ENCODE results near the gene SIPA1L3.

SIPA1L3 gene

DNA sequence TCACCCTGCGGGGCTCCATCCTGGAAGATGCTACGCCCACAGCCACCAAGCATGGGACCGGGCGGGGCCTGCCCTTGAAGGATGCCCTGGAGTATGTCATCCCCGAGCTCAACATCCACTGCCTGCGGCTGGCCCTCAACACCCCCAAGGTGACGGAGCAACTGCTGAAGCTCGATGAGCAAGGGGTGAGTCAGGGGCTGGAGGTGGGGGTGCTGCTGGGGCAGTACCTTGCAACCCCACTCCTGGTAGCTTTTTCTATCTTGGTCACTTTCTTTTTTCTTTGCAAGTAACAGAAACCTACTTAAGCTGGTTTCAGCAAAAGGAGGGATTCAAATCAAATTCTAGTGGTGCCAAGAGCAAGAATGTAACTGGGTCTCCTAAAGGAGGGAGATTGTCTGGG lies 193.0 kb downstream of the SIPA1L3 start:
- no peak overlapping the region for H3K4me3 ChIP-seq (ENCODE audit: low read depth in 1 of 2, low read length in 1 of 2)
- H3K36me3 ChIP-seq, result peaks cover 35% of the 10 kb centered on the region

DNA sequence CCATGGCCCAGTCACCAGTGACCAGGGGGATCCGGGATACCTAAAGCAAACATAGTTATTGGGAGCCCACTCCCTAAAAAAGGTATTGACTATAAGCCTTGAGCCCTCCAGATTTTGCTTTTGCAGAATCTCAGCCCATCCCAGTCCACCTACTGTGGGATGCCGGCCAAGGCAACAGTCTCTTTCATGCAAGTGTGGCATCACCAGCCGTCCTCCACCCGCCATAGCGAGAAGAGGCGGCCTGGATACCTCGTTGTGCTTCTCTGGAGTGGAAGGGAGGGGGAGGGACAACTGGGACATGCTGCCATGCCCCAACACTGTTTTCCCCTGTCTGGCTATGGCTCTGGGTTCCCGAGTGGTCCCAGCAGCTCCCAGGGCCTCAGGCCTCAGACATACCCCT lies 193.6 kb downstream of the SIPA1L3 start:
- Histone ChIP-seq H3K27me3 (no peaks in the 10 kb centered on the region), H3K9me3 (no peaks in the 10 kb centered on the region), H3K36me3 (peaks cover 35% of the 10 kb centered on the region), H3K4me3 (ENCODE audit: low read depth in 1 of 2, low read length in 1 of 2) (no peak overlapping the region), H3K27ac (no peak overlapping the region), H3K4me1 (ENCODE audit: control insufficient read depth in 1 of 2, insufficient read depth in 1 of 2, low read depth in 1 of 2, low read length in 1 of 2) (no peaks in the 10 kb centered on the region)
- no peak for TF ChIP-seq CTCF (IDR thresholded peaks at IDR 0.05)

More for the DNA sequence above, 193.0 kb downstream of the SIPA1L3 start:
- no peaks in the 10 kb centered on the region for H3K27me3 ChIP-seq
- no peaks in the 10 kb centered on the region for H3K9me3 ChIP-seq
- no peak overlapping the region for H3K27ac ChIP-seq
- no peaks in the 10 kb centered on the region for H3K4me1 ChIP-seq (ENCODE audit: control insufficient read depth in 1 of 2, insufficient read depth in 1 of 2, low read depth in 1 of 2, low read length in 1 of 2)
- TF ChIP-seq CTCF (IDR thresholded peaks at IDR 0.05), result no peak

- no peak for TF ChIP-seq CTCF (IDR thresholded peaks at IDR 0.05)
- Histone ChIP-seq H3K36me3 (peaks cover 45% of the 10 kb centered on the region), H3K4me1 (ENCODE audit: control insufficient read depth in 1 of 2, insufficient read depth in 1 of 2, low read depth in 1 of 2, low read length in 1 of 2) (no peaks in the 10 kb centered on the region), H3K27me3 (no peaks in the 10 kb centered on the region), H3K9me3 (no peaks in the 10 kb centered on the region), H3K4me3 (ENCODE audit: low read depth in 1 of 2, low read length in 1 of 2) (no peak overlapping the region), H3K27ac (no peak overlapping the region)
Measured at GRCh38 chr19:38101723-38102122, 194.7 kb downstream of the SIPA1L3 start.

GRCh38 chr19:38105574-38105973 lies 198.6 kb downstream of the SIPA1L3 start:
- H3K4me1 ChIP-seq (ENCODE audit: control insufficient read depth in 1 of 2, insufficient read depth in 1 of 2, low read depth in 1 of 2, low read length in 1 of 2), result no peaks in the 10 kb centered on the region
- peaks cover 71% of the 10 kb centered on the region for H3K36me3 ChIP-seq
- H3K27me3 ChIP-seq, result no peaks in the 10 kb centered on the region
- H3K4me3 ChIP-seq (ENCODE audit: low read depth in 1 of 2, low read length in 1 of 2), result no peak overlapping the region
- no peak for TF ChIP-seq CTCF (IDR thresholded peaks at IDR 0.05)
- H3K27ac ChIP-seq, result no peak overlapping the region
- no peaks in the 10 kb centered on the region for H3K9me3 ChIP-seq

- H3K9me3 ChIP-seq, result no peaks in the 10 kb centered on the region
- H3K4me3 ChIP-seq (ENCODE audit: low read depth in 1 of 2, low read length in 1 of 2), result no peak overlapping the region
- no peaks in the 10 kb centered on the region for H3K27me3 ChIP-seq
- no peak overlapping the region for H3K27ac ChIP-seq
- H3K36me3 ChIP-seq, result peaks cover 71% of the 10 kb centered on the region
- no peaks in the 10 kb centered on the region for H3K4me1 ChIP-seq (ENCODE audit: control insufficient read depth in 1 of 2, insufficient read depth in 1 of 2, low read depth in 1 of 2, low read length in 1 of 2)
- TF ChIP-seq CTCF (IDR thresholded peaks at IDR 0.05), result no peak
Measured at GRCh38 chr19:38107129-38107528, 200.1 kb downstream of the SIPA1L3 start.

DNA sequence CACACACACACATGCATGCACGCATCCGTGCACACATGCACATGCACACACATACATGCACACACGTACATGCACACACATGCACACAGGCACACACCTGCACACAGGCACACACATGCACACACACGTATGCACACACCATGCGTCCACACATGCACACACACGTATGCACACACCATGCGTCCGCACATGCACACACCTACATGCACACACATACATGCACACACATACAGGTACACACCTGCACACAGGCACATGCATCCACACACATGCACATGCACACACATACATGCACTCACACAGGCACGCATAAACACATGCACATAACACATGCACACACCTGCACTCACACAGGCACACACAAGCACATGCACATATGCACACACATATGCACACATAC lies 204.9 kb downstream of the SIPA1L3 start:
- Histone ChIP-seq H3K9me3 (no peaks in the 10 kb centered on the region), H3K4me1 (ENCODE audit: control insufficient read depth in 1 of 2, insufficient read depth in 1 of 2, low read depth in 1 of 2, low read length in 1 of 2) (no peaks in the 10 kb centered on the region), H3K27ac (no peak overlapping the region), H3K36me3 (peaks cover 56% of the 10 kb centered on the region), H3K27me3 (no peaks in the 10 kb centered on the region), H3K4me3 (ENCODE audit: low read depth in 1 of 2, low read length in 1 of 2) (no peak overlapping the region)
- TF ChIP-seq CTCF (IDR thresholded peaks at IDR 0.05), result no peak
